Mucosa of rectum (tissue), 2 donors: Measurements from ENCODE around the gene RICTOR.

Experiments used
- H3K27ac ChIP-seq, 2 donors: one replicate each; pipeline ENCODE4 v1.7.0; 2013; ENCODE audit warnings: inconsistent platforms in 2 of 2, low read depth in 2 of 2, low read length in 2 of 2
- H3K27me3 ChIP-seq, 2 donors: one replicate each; pipeline ENCODE4 v1.7.0; 2013; ENCODE audit warnings: low read length in 2 of 2; ENCODE audit not compliant: control insufficient read depth in 2 of 2, insufficient read depth in 2 of 2
- H3K36me3 ChIP-seq, 2 donors: one replicate each; pipeline ENCODE4 v1.7.0; 2013; ENCODE audit warnings: low read length in 2 of 2; ENCODE audit not compliant: control insufficient read depth in 2 of 2, insufficient read depth in 2 of 2
- H3K4me1 ChIP-seq, 2 donors: one replicate each; pipeline ENCODE4 v1.7.0; 2013; ENCODE audit warnings: low read length in 2 of 2, mild to moderate bottlenecking in 1 of 2; ENCODE audit not compliant: control insufficient read depth in 2 of 2, insufficient read depth in 2 of 2
- H3K4me3 ChIP-seq, 2 donors: one replicate each; pipeline ENCODE4 v1.7.0; 2013; ENCODE audit warnings: low read length in 2 of 2
- H3K9ac ChIP-seq, 2 donors: one replicate each; pipeline ENCODE4 v1.7.0; 2013; ENCODE audit warnings: low read length in 2 of 2, low read depth in 1 of 2, mild to moderate bottlenecking in 1 of 2
- H3K9me3 ChIP-seq, 2 donors: one replicate each; pipeline ENCODE4 v1.7.0; 2013; ENCODE audit warnings: low read length in 2 of 2; ENCODE audit not compliant: control insufficient read depth in 2 of 2
- donor health status: healthy.
- donor health status: Normal muscosa, but diverticular disease.

The RICTOR gene

DNA sequence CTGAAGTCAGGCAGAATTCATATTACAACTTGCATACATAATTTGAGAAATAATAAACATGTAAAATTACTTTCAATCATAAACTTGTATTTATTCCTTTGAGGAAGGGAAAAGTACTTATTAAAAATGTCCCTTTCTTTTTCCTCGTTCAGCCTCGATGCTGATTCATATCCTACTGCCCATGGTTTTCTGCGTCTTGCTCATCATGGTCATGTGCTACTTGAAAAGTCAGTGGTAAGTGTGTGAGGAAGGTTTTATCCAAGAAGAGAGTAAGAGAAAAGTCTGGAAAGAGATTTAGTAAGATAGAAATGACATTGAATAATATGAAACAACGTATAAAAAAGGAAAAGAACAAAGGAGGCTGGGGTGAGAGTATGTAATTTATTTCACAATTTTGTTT lies 142.5 kb downstream of the RICTOR start:
- H3K4me1 ChIP-seq, result no peaks in the 10 kb centered on the region
- H3K9ac ChIP-seq, result no peak overlapping the region
- no peak overlapping the region for H3K27ac ChIP-seq
- H3K36me3 ChIP-seq, result peaks cover 4 to 7% of the 10 kb centered on the region in 2 donors
- no peaks in the 10 kb centered on the region for H3K27me3 ChIP-seq
- H3K4me3 ChIP-seq, result no peak overlapping the region
- H3K9me3 ChIP-seq, result no peaks in the 10 kb centered on the region

DNA sequence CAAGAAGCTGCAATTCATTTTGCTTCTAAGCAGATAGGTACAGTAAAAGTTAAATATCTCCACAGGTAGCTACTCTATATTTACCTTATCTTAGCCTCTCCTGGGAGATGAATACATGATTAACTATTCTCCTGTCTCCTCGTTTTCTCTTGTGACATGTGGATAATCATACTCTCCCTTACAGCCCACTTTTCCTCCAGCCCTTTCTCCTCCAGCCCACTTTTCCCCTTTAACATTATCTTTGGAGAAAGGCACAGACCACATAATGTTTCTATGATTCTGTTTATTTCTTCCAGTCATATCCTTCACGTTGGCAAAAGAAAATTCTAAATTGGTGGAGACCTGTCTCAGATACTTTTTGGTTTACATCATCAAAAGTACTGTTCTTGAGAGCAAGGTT lies 144.4 kb downstream of the RICTOR start:
- Histone ChIP-seq H3K4me3 (no peak overlapping the region), H3K9ac (no peak overlapping the region), H3K27ac (no peak overlapping the region), H3K9me3 (no peaks in the 10 kb centered on the region), H3K27me3 (no peaks in the 10 kb centered on the region), H3K4me1 (no peaks in the 10 kb centered on the region), H3K36me3 (no peaks in the 10 kb centered on the region)

DNA sequence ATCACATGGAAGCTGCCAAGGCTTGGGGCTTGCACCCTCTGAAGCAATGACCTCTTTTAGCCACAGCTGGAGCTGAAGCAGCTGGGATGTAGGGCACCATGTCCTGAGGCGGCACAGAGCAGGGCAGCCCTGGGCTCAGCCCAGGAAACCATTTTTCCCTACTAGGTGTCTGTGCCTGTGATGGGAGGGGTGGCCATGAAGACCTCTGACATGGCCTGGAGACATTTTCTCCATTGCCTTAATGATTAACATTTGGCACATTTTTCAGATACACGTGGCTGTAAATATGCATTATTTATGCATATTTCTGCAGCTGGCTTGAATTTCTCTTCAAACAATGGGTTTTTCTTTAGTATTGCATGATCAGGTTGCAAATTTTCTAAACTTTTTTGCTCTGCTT lies 146.7 kb downstream of the RICTOR start:
- H3K27ac ChIP-seq, result no peak overlapping the region
- H3K4me1 ChIP-seq, result no peaks in the 10 kb centered on the region
- H3K9me3 ChIP-seq, result no peaks in the 10 kb centered on the region
- H3K4me3 ChIP-seq, result no peak overlapping the region
- H3K27me3 ChIP-seq, result no peaks in the 10 kb centered on the region
- H3K36me3 ChIP-seq, result no peaks in the 10 kb centered on the region
- H3K9ac ChIP-seq, result no peak overlapping the region

- Histone ChIP-seq H3K9ac (no peak overlapping the region), H3K9me3 (no peaks in the 10 kb centered on the region), H3K27me3 (no peaks in the 10 kb centered on the region), H3K27ac (no peak overlapping the region), H3K4me1 (no peaks in the 10 kb centered on the region), H3K36me3 (no peaks in the 10 kb centered on the region), H3K4me3 (no peak overlapping the region)
These were observed 148.1 kb downstream of the RICTOR start for GRCh38 chr5:38926121-38926520.

- H3K36me3 ChIP-seq, result no peaks in the 10 kb centered on the region
- H3K27ac ChIP-seq, result no peak overlapping the region
These were observed 148.9 kb downstream of the RICTOR start for GRCh38 chr5:38925154-38925925.

DNA sequence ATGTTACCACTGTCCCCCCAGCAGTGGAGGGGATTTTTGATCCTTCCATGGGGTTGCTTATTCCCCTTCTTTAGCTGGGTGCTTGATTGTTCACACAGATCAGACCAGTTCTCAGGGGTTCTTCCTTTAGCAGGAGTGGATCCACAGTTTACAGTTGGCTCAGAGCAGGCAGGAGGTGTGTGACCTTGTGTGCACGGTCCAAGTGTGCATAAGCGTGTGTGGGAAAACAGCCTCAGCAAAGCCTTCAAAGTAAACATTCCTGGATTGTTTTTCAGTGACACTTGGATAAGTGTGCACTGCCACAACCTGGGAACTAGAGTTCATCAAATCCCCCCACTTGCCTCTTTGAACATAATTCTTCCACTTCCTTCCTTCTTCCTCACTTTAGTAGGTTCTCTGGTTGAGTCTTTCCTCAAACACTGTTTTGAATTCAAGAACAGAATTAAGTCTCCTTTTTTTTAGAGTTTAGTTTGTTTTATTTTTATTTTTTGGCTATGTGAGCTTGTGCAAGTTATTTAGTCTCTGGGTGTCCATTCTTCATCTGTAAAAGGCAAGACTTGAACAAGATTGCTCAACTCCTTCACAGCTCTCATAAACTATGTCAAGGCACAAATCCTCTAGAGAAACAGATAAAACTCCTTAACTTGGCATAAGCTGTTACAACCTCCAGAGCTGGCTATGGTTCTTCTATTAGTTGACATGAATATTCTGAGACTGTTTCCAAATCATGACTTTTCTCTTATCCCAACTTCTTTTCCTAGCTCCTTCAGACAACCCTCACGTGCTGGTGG lies 150.3 kb downstream of the RICTOR start:
- Histone ChIP-seq H3K9ac (no peak overlapping the region), H3K4me1 (no peaks in the 10 kb centered on the region), H3K36me3 (no peaks in the 10 kb centered on the region), H3K27me3 (no peaks in the 10 kb centered on the region), H3K4me3 (no peak overlapping the region), H3K27ac (peak overlapping the region in 1 of 2 donors; percentile 34), H3K9me3 (no peaks in the 10 kb centered on the region)

More at GRCh38 chr5:38925154-38925925, 148.9 kb downstream of the RICTOR start:
- no peak overlapping the region for H3K9ac ChIP-seq
- H3K27me3 ChIP-seq, result no peaks in the 10 kb centered on the region
- H3K9me3 ChIP-seq, result no peaks in the 10 kb centered on the region
- H3K4me1 ChIP-seq, result no peaks in the 10 kb centered on the region
- H3K4me3 ChIP-seq, result no peak overlapping the region

DNA sequence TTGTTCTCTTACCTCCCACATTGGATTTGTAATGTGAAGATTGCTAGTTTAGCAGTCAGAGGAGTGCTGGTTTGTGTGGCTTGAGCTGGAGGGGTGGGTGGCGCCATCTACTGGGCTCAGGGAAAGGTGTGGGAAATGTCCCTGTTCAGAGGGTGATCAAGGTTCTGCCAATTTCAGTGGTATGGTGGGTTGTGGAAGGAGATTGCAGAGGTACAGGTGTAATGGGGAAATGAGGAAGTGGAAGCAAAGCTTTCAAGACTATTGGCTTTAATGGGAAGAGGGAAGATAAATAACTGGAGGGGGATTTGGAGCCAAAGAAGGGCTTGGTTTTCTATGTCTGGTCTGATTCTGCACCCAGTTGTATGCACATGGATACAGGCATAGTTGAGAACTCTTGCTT lies 152.0 kb downstream of the RICTOR start:
- Histone ChIP-seq H3K4me3 (no peak overlapping the region), H3K27ac (no peak overlapping the region), H3K36me3 (no peaks in the 10 kb centered on the region), H3K9ac (no peak overlapping the region), H3K27me3 (no peaks in the 10 kb centered on the region), H3K9me3 (no peaks in the 10 kb centered on the region), H3K4me1 (no peaks in the 10 kb centered on the region)

GRCh38 chr5:38921174-38921573 lies 153.0 kb downstream of the RICTOR start:
- no peak overlapping the region for H3K9ac ChIP-seq
- no peaks in the 10 kb centered on the region for H3K27me3 ChIP-seq
- H3K36me3 ChIP-seq, result no peaks in the 10 kb centered on the region
- no peaks in the 10 kb centered on the region for H3K9me3 ChIP-seq
- H3K4me1 ChIP-seq, result no peaks in the 10 kb centered on the region
- H3K4me3 ChIP-seq, result no peak overlapping the region
- H3K27ac ChIP-seq, result no peak overlapping the region

GRCh38 chr5:38916802-38917201 lies 157.4 kb downstream of the RICTOR start:
- H3K27ac ChIP-seq, result no peak overlapping the region

DNA sequence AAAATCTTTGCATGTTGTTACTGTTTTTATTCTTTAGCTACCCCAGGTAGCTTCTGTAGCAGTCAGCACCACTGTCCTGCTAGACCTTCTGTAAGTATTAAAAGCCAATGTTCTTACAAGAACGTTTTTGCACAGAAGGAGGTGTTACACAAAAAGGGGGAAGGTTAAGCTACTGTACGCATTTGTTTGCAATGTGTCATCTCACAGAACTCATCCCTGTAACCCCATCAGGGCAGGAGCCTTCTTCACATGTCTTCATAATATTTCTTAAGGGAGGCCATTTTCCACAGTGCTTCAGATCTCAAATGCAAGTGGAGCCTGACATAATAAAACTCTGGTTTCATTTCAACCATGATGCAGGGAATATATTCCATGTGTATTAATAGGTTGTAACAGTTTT lies 160.5 kb downstream of the RICTOR start:
- no peaks in the 10 kb centered on the region for H3K4me1 ChIP-seq
- no peaks in the 10 kb centered on the region for H3K36me3 ChIP-seq
- H3K4me3 ChIP-seq, result no peak overlapping the region
- no peaks in the 10 kb centered on the region for H3K27me3 ChIP-seq
- no peaks in the 10 kb centered on the region for H3K9me3 ChIP-seq
- no peak overlapping the region for H3K9ac ChIP-seq
- no peak overlapping the region for H3K27ac ChIP-seq

More at GRCh38 chr5:38916802-38917201, 157.4 kb downstream of the RICTOR start:
- no peaks in the 10 kb centered on the region for H3K36me3 ChIP-seq
- H3K9ac ChIP-seq, result no peak overlapping the region
- H3K9me3 ChIP-seq, result no peaks in the 10 kb centered on the region
- H3K4me1 ChIP-seq, result no peaks in the 10 kb centered on the region
- no peaks in the 10 kb centered on the region for H3K27me3 ChIP-seq
- H3K4me3 ChIP-seq, result no peak overlapping the region
